Thyroid gland (tissue), 4 donors: ENCODE measurements around the gene NAT10.

ENCODE experiments used
- CTCF ChIP-seq, 6 experiments: fragments of 200-600 bp in 3 of 6; fragments of 450-650 bp in 3 of 6; sonication (generic) in 3 of 6; IDR thresholded peaks; one replicate each; pipeline ENCODE4 v1.5.1; 2016 to 2019; ENCODE audit warnings: antibody characterized with exemption in 6 of 6, mild to moderate bottlenecking in 2 of 6, inconsistent platforms in 1 of 6, moderate library complexity in 1 of 6
- POLR2A ChIP-seq, 2 donors: fragments of 450-650 bp; IDR thresholded peaks; one replicate each; pipeline ENCODE4 v1.6.1; 2017; ENCODE audit warnings: antibody characterized with exemption in 2 of 2, mild to moderate bottlenecking in 2 of 2, moderate library complexity in 1 of 2

- TF ChIP-seq CTCF (IDR thresholded peaks at IDR 0.05): no peak
- no peak for TF ChIP-seq POLR2A (IDR thresholded peaks at IDR 0.05)
These were observed 42.2 kb downstream of the NAT10 start for GRCh38 chr11:34147581-34147980.
